NB4 (cell line): ENCODE data around the gene OLA1.

Experiments used
- DNase-seq: peaks from one replicate; pipeline ENCODE4 v3.0.0; 2010; ENCODE audit warnings: low read depth
- H3K4me3 ChIP-seq: one replicate; pipeline ENCODE4 v1.5.1; 2011; ENCODE audit warnings: mild to moderate bottlenecking, low read depth, low read length, moderate library complexity
- MYC ChIP-seq: IDR thresholded peaks from 2 replicates; pipeline ENCODE4 v1.6.1; 2011; ENCODE audit warnings: low read depth, low read length
- POLR2A ChIP-seq: IDR thresholded peaks from 2 replicates; pipeline ENCODE4 v1.6.1; 2011; ENCODE audit warnings: mild to moderate bottlenecking; ENCODE audit not compliant: insufficient read length; ENCODE audit errors: extremely low read depth
- TF ChIP-seq, protein P1 (sequence below): IDR thresholded peaks from one replicate; pipeline ENCODE4 v1.5.1; 2012; ENCODE audit warnings: low read depth, low read length
- TF ChIP-seq, protein P2 (sequence below): IDR thresholded peaks from 2 replicates; pipeline ENCODE4 v1.6.1; 2011; ENCODE audit warnings: low read depth, low read length

Gene OLA1

DNA sequence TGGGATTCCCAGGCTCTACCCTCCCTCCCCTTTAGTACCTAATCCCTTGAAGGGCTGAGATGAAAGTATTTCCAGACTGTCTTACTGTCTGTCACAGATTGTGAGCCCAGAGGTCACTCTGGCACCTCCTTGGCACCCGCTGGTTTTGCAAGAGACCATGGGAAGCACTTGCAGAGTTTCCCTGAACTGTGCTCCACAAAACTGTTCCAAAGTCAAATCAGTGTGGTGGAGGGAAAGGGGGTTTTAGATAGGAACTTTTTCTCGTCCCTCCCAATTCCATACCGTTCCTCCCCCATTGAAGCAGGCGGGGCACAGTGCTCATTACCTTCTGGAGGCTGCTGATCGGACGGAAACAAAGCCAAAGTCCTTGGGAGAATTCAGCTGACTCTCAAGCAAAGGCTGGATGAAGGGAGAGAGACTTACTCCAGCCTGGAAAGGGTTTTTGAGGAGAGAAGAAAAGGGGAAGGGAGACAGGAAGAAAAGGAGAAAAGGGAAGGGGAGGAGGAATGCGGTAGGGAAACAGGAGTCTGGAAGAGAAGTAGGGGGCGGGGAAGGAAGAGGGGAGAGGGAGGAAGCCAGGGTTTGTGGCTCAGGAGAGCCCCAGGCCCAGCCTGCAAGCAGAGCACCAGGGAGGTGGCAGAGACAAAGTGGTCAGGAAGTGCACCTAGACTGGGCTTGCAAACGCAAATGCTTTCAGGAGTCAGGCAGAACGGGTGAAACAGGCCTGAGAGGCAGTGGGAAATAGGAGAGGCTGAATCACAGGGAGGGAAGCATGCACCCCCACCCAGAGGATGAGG, 194.8 kb downstream of the OLA1 start:
- DNase-seq, result no peak
- no peak overlapping the region for H3K4me3 ChIP-seq
- TF ChIP-seq, protein P1, sequence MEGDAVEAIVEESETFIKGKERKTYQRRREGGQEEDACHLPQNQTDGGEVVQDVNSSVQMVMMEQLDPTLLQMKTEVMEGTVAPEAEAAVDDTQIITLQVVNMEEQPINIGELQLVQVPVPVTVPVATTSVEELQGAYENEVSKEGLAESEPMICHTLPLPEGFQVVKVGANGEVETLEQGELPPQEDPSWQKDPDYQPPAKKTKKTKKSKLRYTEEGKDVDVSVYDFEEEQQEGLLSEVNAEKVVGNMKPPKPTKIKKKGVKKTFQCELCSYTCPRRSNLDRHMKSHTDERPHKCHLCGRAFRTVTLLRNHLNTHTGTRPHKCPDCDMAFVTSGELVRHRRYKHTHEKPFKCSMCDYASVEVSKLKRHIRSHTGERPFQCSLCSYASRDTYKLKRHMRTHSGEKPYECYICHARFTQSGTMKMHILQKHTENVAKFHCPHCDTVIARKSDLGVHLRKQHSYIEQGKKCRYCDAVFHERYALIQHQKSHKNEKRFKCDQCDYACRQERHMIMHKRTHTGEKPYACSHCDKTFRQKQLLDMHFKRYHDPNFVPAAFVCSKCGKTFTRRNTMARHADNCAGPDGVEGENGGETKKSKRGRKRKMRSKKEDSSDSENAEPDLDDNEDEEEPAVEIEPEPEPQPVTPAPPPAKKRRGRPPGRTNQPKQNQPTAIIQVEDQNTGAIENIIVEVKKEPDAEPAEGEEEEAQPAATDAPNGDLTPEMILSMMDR, result no peak
- TF ChIP-seq POLR2A (no peak), MYC (no peak)
- TF ChIP-seq, protein P2, sequence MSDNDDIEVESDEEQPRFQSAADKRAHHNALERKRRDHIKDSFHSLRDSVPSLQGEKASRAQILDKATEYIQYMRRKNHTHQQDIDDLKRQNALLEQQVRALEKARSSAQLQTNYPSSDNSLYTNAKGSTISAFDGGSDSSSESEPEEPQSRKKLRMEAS, result no peak

DNA sequence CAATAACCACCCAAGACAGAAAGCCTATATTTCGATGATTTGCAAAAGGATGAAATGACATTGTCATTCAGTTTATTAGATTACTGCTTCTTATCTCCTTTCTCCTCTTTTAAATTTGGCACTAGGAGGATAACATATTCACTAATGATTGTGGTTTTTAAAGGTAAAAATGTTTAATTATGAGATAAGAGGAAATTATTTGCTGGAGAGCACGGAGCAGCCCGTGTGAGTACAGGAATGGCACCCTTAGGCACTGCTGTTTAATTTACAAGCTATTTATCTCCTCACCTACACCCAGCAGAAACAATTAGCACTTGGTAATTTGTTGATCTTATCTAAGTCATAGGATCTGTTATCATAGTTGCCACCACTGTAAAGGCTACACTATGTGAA, 195.8 kb downstream of the OLA1 start:
- TF ChIP-seq MYC, result no peak
- DNase-seq, result no peak
- H3K4me3 ChIP-seq, result no peak overlapping the region

DNA sequence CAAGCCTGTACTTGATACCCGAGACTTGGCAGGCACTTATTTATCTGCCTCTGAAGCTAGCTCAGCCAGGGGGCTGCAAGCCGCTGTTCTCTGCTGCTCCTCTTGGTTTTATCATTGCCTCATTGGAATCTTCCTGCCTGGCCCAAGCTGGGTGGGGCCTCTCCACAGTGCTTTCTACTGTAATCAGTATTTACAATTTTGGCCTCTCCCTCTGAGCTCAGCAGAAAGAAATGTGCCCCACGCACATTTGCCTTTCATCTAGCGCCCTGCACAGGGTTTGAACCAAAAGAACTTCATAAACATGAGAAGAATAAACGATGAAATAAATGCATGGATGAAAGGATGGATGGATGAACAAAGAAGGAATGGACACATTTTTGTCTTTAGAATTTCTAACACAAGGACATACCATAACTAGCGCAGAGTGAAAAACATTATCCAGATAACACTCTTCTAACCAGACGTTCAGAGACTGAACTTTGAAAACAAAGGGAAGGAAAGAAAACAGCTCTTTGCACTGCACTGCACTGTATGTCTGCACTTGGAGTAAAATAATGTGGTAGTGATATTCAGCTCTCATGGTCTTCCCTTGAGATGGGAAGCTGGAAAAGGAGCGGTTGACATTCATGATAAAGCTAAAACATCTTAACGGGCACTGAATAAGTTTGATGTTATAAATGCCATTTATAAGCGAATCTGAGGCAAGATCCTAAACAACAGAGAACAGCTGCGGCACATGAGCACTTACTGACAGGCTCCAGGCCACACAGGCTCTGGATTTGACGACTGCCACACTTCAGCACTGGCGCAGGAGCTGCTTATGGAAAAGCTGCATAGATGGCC, 196.4 kb downstream of the OLA1 start:
- DNase-seq, result no peak
- no peak overlapping the region for H3K4me3 ChIP-seq
- TF ChIP-seq, protein P1, result no peak
- no peak for TF ChIP-seq MYC
- TF ChIP-seq, protein P2, result no peak
- TF ChIP-seq POLR2A, result no peak

DNA sequence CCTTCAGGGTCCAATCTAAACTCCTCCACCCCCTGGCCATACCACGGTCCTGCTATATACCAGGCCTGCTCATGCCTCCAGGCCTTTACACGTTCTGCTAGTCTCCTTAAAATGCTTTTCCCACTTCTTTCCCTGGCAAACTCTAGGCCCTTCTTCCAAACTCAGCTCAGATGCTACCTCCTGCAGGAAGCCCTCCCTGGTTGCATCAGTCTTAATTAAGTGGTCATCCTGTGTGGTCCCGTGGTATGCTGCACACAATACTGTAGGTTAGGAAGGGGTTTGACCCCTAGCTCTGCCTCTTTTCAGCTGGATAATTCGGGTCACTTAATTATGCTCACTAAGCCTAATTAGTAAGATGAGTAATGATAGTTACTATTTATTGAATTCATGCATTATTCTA, 197.3 kb downstream of the OLA1 start:
- no peak overlapping the region for H3K4me3 ChIP-seq
- no peak for TF ChIP-seq POLR2A
- TF ChIP-seq, protein P2, result no peak
- no peak for TF ChIP-seq MYC
- TF ChIP-seq, protein P1, result no peak
- DNase-seq, result no peak

DNA sequence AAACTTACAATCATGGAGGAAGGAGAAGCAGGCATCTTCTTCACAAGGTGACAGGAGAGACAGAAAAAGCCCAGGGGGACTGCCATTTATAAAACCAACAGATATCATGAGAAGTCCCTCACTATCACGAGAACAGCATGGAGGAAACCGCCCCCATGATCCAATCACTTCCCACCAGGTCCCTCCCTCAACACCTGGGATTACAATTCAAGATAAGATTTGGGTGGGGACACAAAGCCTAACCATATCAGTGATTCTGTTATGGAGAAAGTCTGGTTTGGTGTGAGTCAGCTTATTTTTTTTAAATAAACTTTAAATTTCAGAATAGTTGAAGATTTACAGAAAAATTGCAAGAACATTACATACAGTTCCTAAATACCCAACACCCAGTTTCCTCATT, 198.4 kb downstream of the OLA1 start:
- no peak for DNase-seq
- TF ChIP-seq MYC, result no peak
- TF ChIP-seq, protein P1, result no peak
- TF ChIP-seq, protein P2, result no peak
- TF ChIP-seq POLR2A, result no peak
- H3K4me3 ChIP-seq, result no peak overlapping the region

DNA sequence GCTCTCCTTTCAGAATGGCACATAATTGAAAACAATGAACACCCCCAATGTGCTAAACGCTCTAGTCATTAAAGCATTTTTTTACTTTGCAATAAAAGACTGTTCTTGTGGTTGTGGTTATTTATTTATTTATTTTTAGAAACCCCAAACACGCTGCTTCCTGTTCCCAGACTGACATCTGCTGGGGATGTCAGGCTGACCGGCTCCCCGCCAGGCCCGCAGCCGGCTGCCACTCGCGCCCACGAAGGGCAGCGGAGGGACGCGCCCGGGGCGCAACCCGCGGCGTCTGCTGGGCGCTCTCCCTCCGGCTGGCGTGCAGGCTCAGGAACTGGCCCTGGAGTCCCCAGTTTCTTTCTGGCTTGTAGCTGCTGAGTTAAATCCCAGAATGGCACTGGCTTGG, 200.1 kb downstream of the OLA1 start:
- TF ChIP-seq, protein P2, result no peak
- TF ChIP-seq MYC, result no peak
- TF ChIP-seq POLR2A, result no peak
- TF ChIP-seq, protein P1, result no peak
- no peak overlapping the region for H3K4me3 ChIP-seq
- peak; percentile 37 for DNase-seq
